Breast epithelium (tissue), 3 donors: ENCODE results near the gene KLK15.

Experiments used
- POLR2A ChIP-seq: fragments of 450-650 bp; IDR thresholded peaks from one replicate; pipeline ENCODE4 v1.6.1; 2016; ENCODE audit warnings: antibody characterized with exemption, mild to moderate bottlenecking, moderate library complexity
- TF ChIP-seq, protein P1 (sequence below), 3 donors: fragments of 450-650 bp; IDR thresholded peaks; one replicate each; pipeline ENCODE4 v1.5.1; 2016 to 2017; ENCODE audit warnings: antibody characterized with exemption in 3 of 3, mild to moderate bottlenecking in 3 of 3, moderate library complexity in 3 of 3

GRCh38 chr19:50796128-50796633, 37.2 kb downstream of the KLK15 start:
- TF ChIP-seq, protein P1, sequence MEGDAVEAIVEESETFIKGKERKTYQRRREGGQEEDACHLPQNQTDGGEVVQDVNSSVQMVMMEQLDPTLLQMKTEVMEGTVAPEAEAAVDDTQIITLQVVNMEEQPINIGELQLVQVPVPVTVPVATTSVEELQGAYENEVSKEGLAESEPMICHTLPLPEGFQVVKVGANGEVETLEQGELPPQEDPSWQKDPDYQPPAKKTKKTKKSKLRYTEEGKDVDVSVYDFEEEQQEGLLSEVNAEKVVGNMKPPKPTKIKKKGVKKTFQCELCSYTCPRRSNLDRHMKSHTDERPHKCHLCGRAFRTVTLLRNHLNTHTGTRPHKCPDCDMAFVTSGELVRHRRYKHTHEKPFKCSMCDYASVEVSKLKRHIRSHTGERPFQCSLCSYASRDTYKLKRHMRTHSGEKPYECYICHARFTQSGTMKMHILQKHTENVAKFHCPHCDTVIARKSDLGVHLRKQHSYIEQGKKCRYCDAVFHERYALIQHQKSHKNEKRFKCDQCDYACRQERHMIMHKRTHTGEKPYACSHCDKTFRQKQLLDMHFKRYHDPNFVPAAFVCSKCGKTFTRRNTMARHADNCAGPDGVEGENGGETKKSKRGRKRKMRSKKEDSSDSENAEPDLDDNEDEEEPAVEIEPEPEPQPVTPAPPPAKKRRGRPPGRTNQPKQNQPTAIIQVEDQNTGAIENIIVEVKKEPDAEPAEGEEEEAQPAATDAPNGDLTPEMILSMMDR (IDR thresholded peaks at IDR 0.05): no peak
- TF ChIP-seq POLR2A: no peak
